CD8-positive, alpha-beta memory T cell (primary cell): ENCODE measurements around the gene RNF220. TPM values are rescaled to one million over a fixed set of nuclear protein-coding genes. Genes with fewer than 3 reads are reported as not detected.

ENCODE experiments used
- CTCF ChIA-PET: fragments of 350-600 bp; sonication (Branson Sonifier 250); formaldehyde crosslinking; loops from one replicate; lab custom pipeline; 2021; ENCODE audit warnings: antibody characterized with exemption; lab: Charles Lee
- POLR2A ChIA-PET: fragments of 350-600 bp; sonication (Branson Sonifier 250); formaldehyde crosslinking; loops from one replicate; lab custom pipeline; 2021; ENCODE audit warnings: antibody characterized with exemption; lab: Charles Lee
- DNase-seq, 5 donors: peaks; one replicate each; pipeline versions ENCODE4 v3.0.0 to v3.0.0-alpha.2; 2020 to 2022; ENCODE audit warnings: mixed read lengths in 1 of 5
- H3K27ac ChIP-seq: one replicate; pipeline ENCODE4 v1.7.0; 2013; ENCODE audit warnings: low read depth, mild to moderate bottlenecking, low read length, moderate library complexity
- H3K27me3 ChIP-seq: 2 replicates; pipeline ENCODE4 v1.7.0; 2013; ENCODE audit warnings: low read length, mild to moderate bottlenecking; ENCODE audit not compliant: insufficient read depth, poor library complexity, severe bottlenecking
- H3K36me3 ChIP-seq: 2 replicates; pipeline ENCODE4 v1.7.0; 2013; ENCODE audit warnings: mild to moderate bottlenecking, low read length, moderate library complexity; ENCODE audit not compliant: insufficient read depth
- H3K4me1 ChIP-seq: 2 replicates; pipeline ENCODE4 v1.7.0; 2013; ENCODE audit warnings: mild to moderate bottlenecking, low read length, moderate library complexity; ENCODE audit not compliant: insufficient read depth
- H3K4me3 ChIP-seq: 2 replicates; pipeline ENCODE4 v1.7.0; 2013; ENCODE audit warnings: mild to moderate bottlenecking, low read length
- H3K9me3 ChIP-seq: 2 replicates; pipeline ENCODE4 v1.7.0; 2013; ENCODE audit warnings: mild to moderate bottlenecking, low read length
- H3K27ac Mint-ChIP-seq, 8 donors: one replicate each; pipeline ENCODE4 v1.8.0; 2020 to 2021; ENCODE audit warnings: mixed read lengths in 8 of 8, mild to moderate bottlenecking in 6 of 8, inconsistent platforms in 3 of 8, moderate library complexity in 3 of 8
- H3K27me3 Mint-ChIP-seq, 2 donors: one replicate each; pipeline ENCODE4 v1.8.0; 2020 to 2021; ENCODE audit warnings: mixed read lengths in 2 of 2, mild to moderate bottlenecking in 1 of 2, moderate library complexity in 1 of 2
- H3K36me3 Mint-ChIP-seq, 3 donors: one replicate each; pipeline ENCODE4 v1.8.0; 2020 to 2021; ENCODE audit warnings: mixed read lengths in 3 of 3, inconsistent platforms in 1 of 3, mild to moderate bottlenecking in 1 of 3
- H3K4me1 Mint-ChIP-seq, 3 donors: one replicate each; pipeline ENCODE4 v1.8.0; 2020 to 2021; ENCODE audit warnings: mixed read lengths in 3 of 3, inconsistent platforms in 1 of 3, mild to moderate bottlenecking in 1 of 3
- H3K4me3 Mint-ChIP-seq, 7 donors: one replicate each; pipeline ENCODE4 v1.8.0; 2020 to 2021; ENCODE audit warnings: mixed read lengths in 7 of 7, mild to moderate bottlenecking in 6 of 7, moderate library complexity in 4 of 7, inconsistent platforms in 2 of 7
- H3K9me3 Mint-ChIP-seq, 5 donors: one replicate each; pipeline ENCODE4 v1.8.0; 2020 to 2022; ENCODE audit warnings: mixed read lengths in 5 of 5, mild to moderate bottlenecking in 3 of 5, moderate library complexity in 2 of 5, inconsistent platforms in 1 of 5
- polyA plus RNA-seq: library from polyadenylated mRNA; unstranded; fragments of 300-500 nt; fragmentation: Illumina TruSeq; gene quantifications from one replicate; pipeline ENCODE4 v1.2.3, GENCODE V29; 2021
- total RNA-seq, 2 experiments: library from RNA; stranded (reverse); gene quantifications; one replicate each; pipeline ENCODE4 v1.2.3, GENCODE V29; 2021

Gene RNF220
- total and polyA plus RNA-seq, 3 experiments from 2014 or later = 104 to 115 (median 115) TPM

GRCh38 chr1:44632598-44632997 lies 227.5 kb downstream of the RNF220 start:
- DNase-seq = no peak
- Mint-ChIP-seq H3K9me3 (no peaks in the 10 kb centered on the region), H3K4me1 (peaks cover 43 to 54% (median 49%) of the 10 kb centered on the region in 3 donors), H3K4me3 (peak overlapping the region; percentile 90 to 98 (median 92)), H3K27ac (peak overlapping the region; percentile 93 to 99 (median 96)), H3K27me3 (no peaks in the 10 kb centered on the region), H3K36me3 (peaks cover 0 to 56% (median 5%) of the 10 kb centered on the region in 3 donors)
- no peaks in the 10 kb centered on the region for H3K9me3 ChIP-seq
- H3K4me1 ChIP-seq = peaks cover 28% of the 10 kb centered on the region
- POLR2A ChIA-PET = interaction anchor here (1.3 to 2.0 kb wide), 3 partner anchors 32 to 277 kb away, joined by 3 to 7 read pairs (median 4); partner anchors contain the start of genes ARMH1 and TMEM53
- H3K27ac ChIP-seq = peak overlapping the region; percentile 68
- H3K36me3 ChIP-seq = peaks cover 47% of the 10 kb centered on the region
- peak overlapping the region; percentile 38 for H3K4me3 ChIP-seq
- no peaks in the 10 kb centered on the region for H3K27me3 ChIP-seq
- CTCF ChIA-PET = interaction anchor here (1.4 to 4.8 kb wide), 2 partner anchors 20 to 21 kb away, joined by 4 to 43 read pairs; no protein-coding TSS in a partner anchor

- H3K27me3 ChIP-seq = no peaks in the 10 kb centered on the region
- H3K4me1 ChIP-seq = peaks cover 28% of the 10 kb centered on the region
- POLR2A ChIA-PET = interaction anchor here (0.5 kb wide), 1 partner anchor 422 kb away, joined by 3 read pairs; no protein-coding TSS in a partner anchor
- no peaks in the 10 kb centered on the region for H3K9me3 ChIP-seq
- Mint-ChIP-seq H3K9me3 (no peaks in the 10 kb centered on the region), H3K27me3 (peaks cover 0 to 2% of the 10 kb centered on the region in 2 donors), H3K36me3 (peaks cover 0 to 76% (median 9%) of the 10 kb centered on the region in 3 donors), H3K4me3 (peak overlapping the region in 3 of 7 donors; percentile 6 to 95 (median 39)), H3K4me1 (peaks cover 45 to 58% (median 54%) of the 10 kb centered on the region in 3 donors), H3K27ac (peak overlapping the region; percentile 17 to 96 (median 80))
- H3K27ac ChIP-seq = no peak overlapping the region
- H3K36me3 ChIP-seq = peaks cover 58% of the 10 kb centered on the region
- H3K4me3 ChIP-seq = no peak overlapping the region
- DNase-seq = no peak
- CTCF ChIA-PET = interaction anchor here (0.9 to 4.8 kb wide), 3 partner anchors 12 to 39 kb away, joined by 3 to 43 read pairs (median 5); partner anchors contain the start of genes ARMH1 and TMEM53
These were observed 229.6 kb downstream of the RNF220 start for GRCh38 chr1:44634606-44635189.

GRCh38 chr1:44635439-44635838 lies 230.4 kb downstream of the RNF220 start:
- no peak for DNase-seq
- peaks cover 0 to 83% (median 9%) of the 10 kb centered on the region in 3 donors for H3K36me3 Mint-ChIP-seq
- peak overlapping the region in 1 of 7 donors; percentile 19 for H3K4me3 Mint-ChIP-seq
- peaks cover 44 to 58% (median 53%) of the 10 kb centered on the region in 3 donors for H3K4me1 Mint-ChIP-seq
- Histone ChIP-seq H3K27ac (no peak overlapping the region), H3K36me3 (peaks cover 63% of the 10 kb centered on the region), H3K27me3 (no peaks in the 10 kb centered on the region), H3K4me1 (peaks cover 28% of the 10 kb centered on the region), H3K9me3 (no peaks in the 10 kb centered on the region), H3K4me3 (no peak overlapping the region)
- ChIA-PET CTCF (interaction anchor here (0.9 to 1.6 kb wide), 2 partner anchors 15 to 39 kb away, joined by 4 to 5 read pairs; partner anchors contain the start of genes ARMH1 and TMEM53), POLR2A (no interaction called here)
- H3K27me3 Mint-ChIP-seq = peaks cover 0 to 2% of the 10 kb centered on the region in 2 donors
- no peaks in the 10 kb centered on the region for H3K9me3 Mint-ChIP-seq
- peak overlapping the region in 2 of 8 donors; percentile 57 to 96 for H3K27ac Mint-ChIP-seq

- peaks cover 71% of the 10 kb centered on the region for H3K36me3 ChIP-seq
- H3K9me3 ChIP-seq = no peaks in the 10 kb centered on the region
- Mint-ChIP-seq H3K9me3 (no peaks in the 10 kb centered on the region), H3K36me3 (peaks cover 0 to 90% (median 9%) of the 10 kb centered on the region in 3 donors), H3K4me1 (peaks cover 36 to 51% (median 45%) of the 10 kb centered on the region in 3 donors), H3K27me3 (peaks cover 0 to 2% of the 10 kb centered on the region in 2 donors), H3K27ac (peak overlapping the region in 1 of 8 donors; percentile 96), H3K4me3 (peak overlapping the region in 1 of 7 donors; percentile 13)
- no peak for DNase-seq
- POLR2A ChIA-PET = no interaction called here
- no peaks in the 10 kb centered on the region for H3K27me3 ChIP-seq
- H3K27ac ChIP-seq = no peak overlapping the region
- CTCF ChIA-PET = interaction anchor here (0.8 to 1.6 kb wide), 5 partner anchors 14 to 42 kb away, joined by 3 to 5 read pairs (median 3); partner anchors contain the start of genes ARMH1 and TMEM53
- H3K4me1 ChIP-seq = peaks cover 25% of the 10 kb centered on the region
- no peak overlapping the region for H3K4me3 ChIP-seq
These were observed 231.1 kb downstream of the RNF220 start for GRCh38 chr1:44636083-44636687.

- no peak for DNase-seq
These were observed 231.9 kb downstream of the RNF220 start for GRCh38 chr1:44636688-44637598.

GRCh38 chr1:44637702-44638411 lies 232.8 kb downstream of the RNF220 start:
- peaks cover 16% of the 10 kb centered on the region for H3K4me1 ChIP-seq
- no peaks in the 10 kb centered on the region for H3K27me3 ChIP-seq
- H3K36me3 Mint-ChIP-seq = peaks cover 0 to 96% (median 9%) of the 10 kb centered on the region in 3 donors
- H3K27ac ChIP-seq = no peak overlapping the region
- POLR2A ChIA-PET = no interaction called here
- peak overlapping the region in 1 of 8 donors; percentile 31 for H3K27ac Mint-ChIP-seq
- H3K4me1 Mint-ChIP-seq = peaks cover 32 to 43% (median 39%) of the 10 kb centered on the region in 3 donors
- H3K4me3 Mint-ChIP-seq = no peak overlapping the region
- H3K27me3 Mint-ChIP-seq = peaks cover 0 to 2% of the 10 kb centered on the region in 2 donors
- H3K9me3 Mint-ChIP-seq = peaks cover 0 to 1% (median 0%) of the 10 kb centered on the region in 5 donors
- H3K4me3 ChIP-seq = no peak overlapping the region
- CTCF ChIA-PET = interaction anchor here (1.2 to 7.9 kb wide), 2 partner anchors 11 to 14 kb away, joined by 3 to 41 read pairs; no protein-coding TSS in a partner anchor
- DNase-seq = no peak
- H3K36me3 ChIP-seq = peaks cover 86% of the 10 kb centered on the region
- no peaks in the 10 kb centered on the region for H3K9me3 ChIP-seq

More at GRCh38 chr1:44636688-44637598, 231.9 kb downstream of the RNF220 start:
- Mint-ChIP-seq H3K36me3 (peaks cover 0 to 93% (median 9%) of the 10 kb centered on the region in 3 donors), H3K27ac (peak overlapping the region in 1 of 8 donors; percentile 18), H3K27me3 (peaks cover 0 to 2% of the 10 kb centered on the region in 2 donors), H3K4me3 (peak overlapping the region in 1 of 7 donors; percentile 13), H3K9me3 (no peaks in the 10 kb centered on the region), H3K4me1 (peaks cover 34 to 49% (median 42%) of the 10 kb centered on the region in 3 donors)
- Histone ChIP-seq H3K4me3 (no peak overlapping the region), H3K36me3 (peaks cover 76% of the 10 kb centered on the region), H3K4me1 (peaks cover 22% of the 10 kb centered on the region), H3K27me3 (no peaks in the 10 kb centered on the region), H3K9me3 (no peaks in the 10 kb centered on the region), H3K27ac (no peak overlapping the region)
- ChIA-PET POLR2A (no interaction called here), CTCF (interaction anchor here (0.8 to 7.9 kb wide), 5 partner anchors 14 to 42 kb away, joined by 3 to 41 read pairs (median 3); partner anchors contain the start of genes ARMH1 and TMEM53)
